Gastroesophageal sphincter (tissue), 4 donors: Measurements from ENCODE around the gene SCLY. TPM values are rescaled to one million over a fixed set of nuclear protein-coding genes. Genes with fewer than 3 reads are reported as not detected.

ENCODE experiments used
- ATAC-seq: fragments of 150-250 bp; one replicate; pipeline ENCODE4 v1.9.1; 2016; ENCODE audit warnings: mild to moderate bottlenecking, moderate library complexity
- H3K27ac ChIP-seq, 4 donors: fragments of 200-600 bp; sonication (generic) in 3 of 4; 1 replicate in 3 of 4; 2 replicates in 1 of 4; pipeline ENCODE4 v1.5.1; 2016 to 2019
- H3K27me3 ChIP-seq: fragments of 200-600 bp; sonication (generic); one replicate; pipeline ENCODE4 v1.5.1; 2019
- H3K36me3 ChIP-seq, 2 donors: fragments of 200-600 bp; sonication (generic); one replicate each; pipeline ENCODE4 v1.5.1; 2019; ENCODE audit warnings: control low read depth in 1 of 2
- H3K4me1 ChIP-seq, 3 donors: fragments of 200-600 bp; sonication (generic); 1 replicate in 2 of 3; 2 replicates in 1 of 3; pipeline ENCODE4 v1.5.1; 2016 to 2019; ENCODE audit warnings: control low read depth in 2 of 3
- H3K4me3 ChIP-seq, 2 donors: fragments of 200-600 bp; sonication (generic); one replicate each; pipeline ENCODE4 v1.5.1; 2019; ENCODE audit warnings: mild to moderate bottlenecking in 1 of 2, moderate library complexity in 1 of 2
- H3K9me3 ChIP-seq, 3 donors: fragments of 200-600 bp; sonication (generic); one replicate each; pipeline ENCODE4 v1.5.1; 2017 to 2019; ENCODE audit warnings: control low read depth in 2 of 3
- CTCF ChIP-seq, 4 experiments: fragments of 200-600 bp in 2 of 4; fragments of 450-650 bp in 2 of 4; sonication (generic) in 1 of 4; IDR thresholded peaks; one replicate each; pipeline ENCODE4 v1.5.1; 2017 to 2019; ENCODE audit warnings: antibody characterized with exemption in 4 of 4, mild to moderate bottlenecking in 2 of 4, moderate library complexity in 2 of 4
- EP300 ChIP-seq: sonication (generic); formaldehyde crosslinking; IDR thresholded peaks from one replicate; pipeline ENCODE4 v1.6.1; 2017; ENCODE audit warnings: antibody characterized with exemption, mild to moderate bottlenecking
- POLR2A ChIP-seq, 2 donors: fragments of 450-650 bp; IDR thresholded peaks; one replicate each; pipeline ENCODE4 v1.6.1; 2017; ENCODE audit warnings: antibody characterized with exemption in 2 of 2, mild to moderate bottlenecking in 2 of 2, moderate library complexity in 1 of 2
- POLR2AphosphoS5 ChIP-seq: sonication (generic); formaldehyde crosslinking; IDR thresholded peaks from one replicate; pipeline ENCODE4 v1.6.1; 2017; ENCODE audit warnings: antibody characterized with exemption
- WGBS, 2 donors: methylation state at CpG; one replicate each; pipeline ENCODE4 v1.1.5; 2018; ENCODE audit warnings: low coverage in 1 of 2; 5-methylcytosine and 5-hydroxymethylcytosine counted together
- total RNA-seq, 4 donors: library from RNA; depleted of rRNA; stranded (reverse); fragments of >200 nt; gene quantifications; one replicate each; pipeline ENCODE4 v1.1.0, GENCODE V29; 2016

SCLY gene
- total RNA-seq, 4 donors from 2014 or later: 14.2 to 23.2 (median 16.5) TPM

GRCh38 chr2:238024986-238025385 is 35.8 kb upstream of the SCLY start:
- Histone ChIP-seq H3K9me3 (no peaks in the 10 kb centered on the region), H3K4me1 (no peaks in the 10 kb centered on the region), H3K27me3 (no peaks in the 10 kb centered on the region), H3K27ac (no peak overlapping the region), H3K4me3 (no peak overlapping the region), H3K36me3 (peaks cover 0 to 57% of the 10 kb centered on the region in 2 donors)
- WGBS, 2 donors: 76% methylated on average over 3 of the region's 8 CpGs; no CpG with 5 or more reads in 1 of the 2 donors
- TF ChIP-seq POLR2A (IDR thresholded peaks at IDR 0.05) (no peak), CTCF (IDR thresholded peaks at IDR 0.05) (no peak), EP300 (no peak), POLR2AphosphoS5 (no peak)
- no peak for ATAC-seq

GRCh38 chr2:238025741-238026360 is 35.0 kb upstream of the SCLY start:
- 76 to 95% methylated on average over 4 to 7 of the region's 9 CpGs for WGBS, 2 donors
- Histone ChIP-seq H3K9me3 (no peaks in the 10 kb centered on the region), H3K36me3 (peaks cover 0 to 57% of the 10 kb centered on the region in 2 donors), H3K27ac (no peak overlapping the region), H3K4me3 (no peak overlapping the region), H3K4me1 (no peaks in the 10 kb centered on the region), H3K27me3 (no peaks in the 10 kb centered on the region)
- no peak for TF ChIP-seq POLR2AphosphoS5
- no peak for TF ChIP-seq POLR2A (IDR thresholded peaks at IDR 0.05)
- TF ChIP-seq CTCF (IDR thresholded peaks at IDR 0.05): no peak
- no peak for TF ChIP-seq EP300
- no peak for ATAC-seq

GRCh38 chr2:238027058-238027457 is 33.7 kb upstream of the SCLY start:
- H3K36me3 ChIP-seq: peaks cover 0 to 60% of the 10 kb centered on the region in 2 donors

GRCh38 chr2:238027591-238028415 is 33.0 kb upstream of the SCLY start:
- Histone ChIP-seq H3K9me3 (no peaks in the 10 kb centered on the region), H3K4me1 (no peaks in the 10 kb centered on the region), H3K27me3 (no peaks in the 10 kb centered on the region), H3K4me3 (no peak overlapping the region), H3K27ac (no peak overlapping the region), H3K36me3 (peaks cover 0 to 68% of the 10 kb centered on the region in 2 donors)
- ATAC-seq: no peak
- WGBS, 2 donors: 80 to 89% methylated on average over 4 to 5 of the region's 9 CpGs
- TF ChIP-seq EP300: no peak
- no peak for TF ChIP-seq POLR2AphosphoS5
- no peak for TF ChIP-seq POLR2A (IDR thresholded peaks at IDR 0.05)
- no peak for TF ChIP-seq CTCF (IDR thresholded peaks at IDR 0.05)

More at GRCh38 chr2:238027058-238027457, 33.7 kb upstream of the SCLY start:
- no peak overlapping the region for H3K27ac ChIP-seq
- no peak for ATAC-seq
- H3K27me3 ChIP-seq: no peaks in the 10 kb centered on the region
- H3K9me3 ChIP-seq: no peaks in the 10 kb centered on the region
- 64 to 68% methylated on average over 3 to 4 of the region's 4 CpGs for WGBS, 2 donors
- H3K4me3 ChIP-seq: no peak overlapping the region
- no peak for TF ChIP-seq POLR2A (IDR thresholded peaks at IDR 0.05)
- H3K4me1 ChIP-seq: no peaks in the 10 kb centered on the region

GRCh38 chr2:238029853-238030252 is 30.9 kb upstream of the SCLY start:
- H3K36me3 ChIP-seq: peaks cover 0 to 83% of the 10 kb centered on the region in 2 donors
- 92 to 100% methylated on average over 3 of the region's 3 CpGs for WGBS, 2 donors
- no peak for TF ChIP-seq POLR2A (IDR thresholded peaks at IDR 0.05)
- no peak for TF ChIP-seq EP300
- no peak for TF ChIP-seq CTCF (IDR thresholded peaks at IDR 0.05)

More at GRCh38 chr2:238029853-238030252, 30.9 kb upstream of the SCLY start:
- H3K4me3 ChIP-seq: no peak overlapping the region
- no peak for ATAC-seq
- H3K9me3 ChIP-seq: no peaks in the 10 kb centered on the region
- H3K27me3 ChIP-seq: no peaks in the 10 kb centered on the region
- H3K27ac ChIP-seq: no peak overlapping the region
- no peaks in the 10 kb centered on the region for H3K4me1 ChIP-seq
